HepG2 (cell line): Measurements from ENCODE around the gene POLD3. TPM values are rescaled to one million over a fixed set of nuclear protein-coding genes. Genes with fewer than 3 reads are reported as not detected.

ENCODE experiments used
- AKNA ChIP-seq: sonication (generic); formaldehyde crosslinking; IDR thresholded peaks from 2 replicates; pipeline ENCODE4 v1.4.0; 2020; ENCODE audit warnings: missing genetic modification reagents, borderline replicate concordance
- BRCA1 ChIP-seq: sonication (generic); formaldehyde crosslinking; IDR thresholded peaks from 2 replicates; pipeline ENCODE4 v1.4.0; 2020; ENCODE audit warnings: missing genetic modification reagents
- CBX1 ChIP-seq: IDR thresholded peaks from one replicate; pipeline ENCODE4 v1.6.1; 2016; ENCODE audit warnings: antibody characterized with exemption, low read depth
- HOXD1 ChIP-seq: sonication (generic); formaldehyde crosslinking; IDR thresholded peaks from 2 replicates; pipeline ENCODE4 v1.5.0; 2020; ENCODE audit warnings: missing genetic modification reagents
- JDP2 ChIP-seq: sonication (generic); formaldehyde crosslinking; IDR thresholded peaks from 2 replicates; pipeline ENCODE4 v1.8.1; 2022; ENCODE audit warnings: missing genetic modification reagents, borderline replicate concordance
- MEIS2 ChIP-seq: sonication (generic); formaldehyde crosslinking; IDR thresholded peaks from 2 replicates; pipeline ENCODE4 v1.9.0; 2021; ENCODE audit warnings: mild to moderate bottlenecking, missing genetic modification reagents
- MLLT10 ChIP-seq: sonication (generic); formaldehyde crosslinking; IDR thresholded peaks from 2 replicates; pipeline ENCODE4 v1.4.0; 2020; ENCODE audit warnings: missing genetic modification reagents
- NBN ChIP-seq: fragments of 450-650 bp; conservative IDR thresholded peaks from 2 replicates; pipeline ENCODE4 v1.6.1; 2017
- NR2C2 ChIP-seq: sonication (generic); formaldehyde crosslinking; IDR thresholded peaks from 2 replicates; pipeline ENCODE4 v1.4.0; 2020; ENCODE audit warnings: missing genetic modification reagents, mild to moderate bottlenecking, moderate library complexity, borderline replicate concordance
- NR2F2 ChIP-seq: IDR thresholded peaks from 2 replicates; pipeline ENCODE4 v1.6.1; 2012; ENCODE audit warnings: low read depth, inconsistent platforms, borderline replicate concordance
- RFX3 ChIP-seq: IDR thresholded peaks from 2 replicates; pipeline ENCODE4 v1.6.1; 2016; ENCODE audit warnings: missing biosample characterization, missing genetic modification reagents
- TAF1 ChIP-seq: sonication (generic); formaldehyde crosslinking; IDR thresholded peaks from 2 replicates; pipeline ENCODE4 v1.4.0; 2020; ENCODE audit warnings: missing genetic modification reagents
- THAP11 ChIP-seq: IDR thresholded peaks from 2 replicates; pipeline ENCODE4 v1.6.1; 2016; ENCODE audit warnings: missing biosample characterization, missing genetic modification reagents
- TOPORS ChIP-seq: sonication (generic); formaldehyde crosslinking; IDR thresholded peaks from 2 replicates; pipeline ENCODE4 v1.8.0; 2023; ENCODE audit warnings: mild to moderate bottlenecking, missing genetic modification reagents
- ZNF263 ChIP-seq: sonication (generic); formaldehyde crosslinking; IDR thresholded peaks from 2 replicates; pipeline ENCODE4 v1.4.0; 2020; ENCODE audit warnings: missing genetic modification reagents
- ZNF280B ChIP-seq: sonication (generic); formaldehyde crosslinking; IDR thresholded peaks from 2 replicates; pipeline ENCODE4 v1.5.0; 2020; ENCODE audit warnings: missing genetic modification reagents, mild to moderate bottlenecking, borderline replicate concordance
- ZNF292 ChIP-seq: sonication (generic); formaldehyde crosslinking; IDR thresholded peaks from 2 replicates; pipeline ENCODE4 v1.8.1; 2022; ENCODE audit warnings: mild to moderate bottlenecking, low read depth, missing genetic modification reagents, borderline replicate concordance
- ZNF552 ChIP-seq: sonication (generic); formaldehyde crosslinking; IDR thresholded peaks from 2 replicates; pipeline ENCODE4 v1.9.0; 2022; ENCODE audit warnings: missing genetic modification reagents, mild to moderate bottlenecking, borderline replicate concordance
- ZNF556 ChIP-seq: sonication (generic); formaldehyde crosslinking; IDR thresholded peaks from 2 replicates; pipeline ENCODE4 v1.4.0; 2020; ENCODE audit warnings: mild to moderate bottlenecking, missing genetic modification reagents, borderline replicate concordance
- ZNF614 ChIP-seq: IDR thresholded peaks from 2 replicates; pipeline ENCODE4 v1.6.1; 2018; ENCODE audit warnings: missing biosample characterization, missing genetic modification reagents, inconsistent platforms, borderline replicate concordance
- ZNF652 ChIP-seq: IDR thresholded peaks from 2 replicates; pipeline ENCODE4 v1.6.1; 2016; ENCODE audit warnings: low read depth, borderline replicate concordance
- ZNF710 ChIP-seq: sonication (generic); formaldehyde crosslinking; IDR thresholded peaks from 2 replicates; pipeline ENCODE4 v1.5.0; 2020; ENCODE audit warnings: mild to moderate bottlenecking, missing genetic modification reagents, borderline replicate concordance
- polyA plus RNA-seq, 8 experiments: library from polyadenylated mRNA; depleted of rRNA in 3 of 8; stranded (reverse) in 7 of 8; unstranded in 1 of 8; fragments of >200 nt; fragmentation: Illumina TruSeq in 4 of 8; extraction: Trizol in 4 of 8; gene quantifications; 2 replicates each; pipeline versions ENCODE4 v1.2.1 to v1.2.3, GENCODE V29; 2011 to 2016; ENCODE audit warnings: low read depth in 4 of 8, missing spikeins in 1 of 8, mixed read lengths in 1 of 8; ENCODE audit not compliant: insufficient read depth in 1 of 8
- total RNA-seq, 5 experiments: library from RNA; depleted of rRNA; stranded (reverse); fragments of >200 nt; fragmentation: Illumina TruSeq; extraction: Trizol; gene quantifications; 2 replicates each; pipeline ENCODE4 v1.2.3, GENCODE V29; 2016; ENCODE audit warnings: low read depth in 1 of 5

POLD3 gene
- total and polyA plus RNA-seq, 2 of the 13 experiments (the other 11 are each of a cell fraction or from before 2014, with no cell fraction given) = 6.3 to 18.9 TPM

- no peak for TF ChIP-seq AKNA (CRISPR knock-in tag)
- TF ChIP-seq ZNF556 = peak; percentile 27; the same call in 1 of the 2 replicates
- no peak for TF ChIP-seq MEIS2
- peak; percentile 98 for TF ChIP-seq NR2C2 (CRISPR knock-in tag)
- no peak; the same call in 1 of the 2 replicates for TF ChIP-seq JDP2
- TF ChIP-seq ZNF614 (CRISPR knock-in tag) = peak; percentile 57; the same call in 1 of the 2 replicates
- no peak for TF ChIP-seq BRCA1 (CRISPR knock-in tag)
- no peak for TF ChIP-seq ZNF280B (CRISPR knock-in tag)
- TF ChIP-seq HOXD1 (CRISPR knock-in tag) = no peak
- peak; percentile 92 for TF ChIP-seq THAP11 (CRISPR knock-in tag)
- TF ChIP-seq ZNF263 (CRISPR knock-in tag) = 0 out of 2 replicates have a peak, but pooled peaks have one; percentile 49
- TF ChIP-seq NR2F2 = peak; percentile 73; the same call in 1 of the 2 replicates
- TF ChIP-seq TAF1 (CRISPR knock-in tag) = peak; percentile 55; the same call in 1 of the 2 replicates
- no peak for TF ChIP-seq MLLT10
- peak; percentile 99 for TF ChIP-seq RFX3 (CRISPR knock-in tag)
- TF ChIP-seq TOPORS (CRISPR knock-in tag) = 0 out of 2 replicates have a peak, but pooled peaks have one; percentile 36
- no peak for TF ChIP-seq ZNF652
- TF ChIP-seq NBN = no peak
- no peak for TF ChIP-seq ZNF552
- no peak for TF ChIP-seq CBX1
- no peak for TF ChIP-seq ZNF710 (CRISPR knock-in tag)
- no peak for TF ChIP-seq ZNF292 (CRISPR knock-in tag)
Observed at GRCh38 chr11:74592441-74593362, at the start of gene POLD3 (continued).
